Measurements from ENCODE around the gene SOX6. TPM values are rescaled to one million over a fixed set of nuclear protein-coding genes. Genes with fewer than 3 reads are reported as not detected.

SOX6 gene
- total RNA-seq, 1 donor from 2014 or later, result 13.2 TPM

- Mint-ChIP-seq H3K4me3 (ENCODE audit: unreplicated experiment) (no peak overlapping the region), H3K9me3 (ENCODE audit: unreplicated experiment) (no peaks in the 10 kb centered on the region), H3K27me3 (ENCODE audit: low read depth, unreplicated experiment) (no peaks in the 10 kb centered on the region), H3K4me1 (ENCODE audit: low read depth, unreplicated experiment) (peaks cover 8% of the 10 kb centered on the region), H3K36me3 (ENCODE audit: low read depth, unreplicated experiment) (no peaks in the 10 kb centered on the region), H3K27ac (ENCODE audit: unreplicated experiment) (no peak overlapping the region)
- H3K4me3 ChIP-seq (ENCODE audit: insufficient read depth, low read depth, low read length), result no peak overlapping the region
- no peaks in the 10 kb centered on the region for H3K27me3 ChIP-seq (ENCODE audit: insufficient read depth, low read length)
- no peaks in the 10 kb centered on the region for H3K36me3 ChIP-seq (ENCODE audit: insufficient read depth, low read length)
- H3K9ac ChIP-seq (ENCODE audit: low read length), result no peak overlapping the region
- TF ChIP-seq EZH2 (IDR thresholded peaks at IDR 0.05; ENCODE audit: insufficient read depth, low read length) (no peak), CTCF (IDR thresholded peaks at IDR 0.05; ENCODE audit: insufficient read depth, low read depth, low read length) (no peak)
- no peak overlapping the region for H3K27ac ChIP-seq (ENCODE audit: low read depth, low read length)
- H3K9me3 ChIP-seq (ENCODE audit: insufficient read depth, low read depth, low read length), result no peaks in the 10 kb centered on the region
- no peaks in the 10 kb centered on the region for H4K20me1 ChIP-seq (ENCODE audit: insufficient read depth, low read length)
- H3K79me2 ChIP-seq (ENCODE audit: insufficient read depth, low read length), result no peaks in the 10 kb centered on the region
- DNase-seq (ENCODE audit: low read depth) (no peak), FAIRE-seq (no peak)
- H3K4me1 ChIP-seq (ENCODE audit: insufficient read depth, low read length), result no peaks in the 10 kb centered on the region
- no peak overlapping the region for H2AFZ ChIP-seq (ENCODE audit: low read depth, low read length)
- H3K4me2 ChIP-seq (ENCODE audit: low read length), result no peak overlapping the region
Observed at GRCh38 chr11:16242806-16243205, 113.5 kb downstream of the SOX6 start.

- no peaks in the 10 kb centered on the region for H3K36me3 Mint-ChIP-seq (ENCODE audit: low read depth, unreplicated experiment)
Observed at GRCh38 chr11:16240687-16241086, 115.7 kb downstream of the SOX6 start.

More at GRCh38 chr11:16240687-16241086, 115.7 kb downstream of the SOX6 start:
- Histone ChIP-seq H3K4me1 (ENCODE audit: insufficient read depth, low read length) (no peaks in the 10 kb centered on the region), H3K4me2 (ENCODE audit: low read length) (no peak overlapping the region), H3K27me3 (ENCODE audit: insufficient read depth, low read length) (no peaks in the 10 kb centered on the region), H3K36me3 (ENCODE audit: insufficient read depth, low read length) (no peaks in the 10 kb centered on the region), H4K20me1 (ENCODE audit: insufficient read depth, low read length) (no peaks in the 10 kb centered on the region), H3K9me3 (ENCODE audit: insufficient read depth, low read depth, low read length) (no peaks in the 10 kb centered on the region), H2AFZ (ENCODE audit: low read depth, low read length) (no peak overlapping the region), H3K9ac (ENCODE audit: low read length) (no peak overlapping the region), H3K27ac (ENCODE audit: low read depth, low read length) (no peak overlapping the region), H3K79me2 (ENCODE audit: insufficient read depth, low read length) (no peaks in the 10 kb centered on the region), H3K4me3 (ENCODE audit: insufficient read depth, low read depth, low read length) (no peak overlapping the region)
- no peak overlapping the region for H3K4me3 Mint-ChIP-seq (ENCODE audit: unreplicated experiment)
- peaks cover 8% of the 10 kb centered on the region for H3K4me1 Mint-ChIP-seq (ENCODE audit: low read depth, unreplicated experiment)
- H3K27me3 Mint-ChIP-seq (ENCODE audit: low read depth, unreplicated experiment), result no peaks in the 10 kb centered on the region
- no peaks in the 10 kb centered on the region for H3K9me3 Mint-ChIP-seq (ENCODE audit: unreplicated experiment)
- FAIRE-seq (no peak), DNase-seq (ENCODE audit: low read depth) (no peak)
- H3K27ac Mint-ChIP-seq (ENCODE audit: unreplicated experiment), result no peak overlapping the region
- no peak for TF ChIP-seq EZH2 (IDR thresholded peaks at IDR 0.05; ENCODE audit: insufficient read depth, low read length)
- no peak for TF ChIP-seq CTCF (IDR thresholded peaks at IDR 0.05; ENCODE audit: insufficient read depth, low read depth, low read length)

All from astrocyte (in vitro differentiated cells and primary cell).